ENCODE data around the gene TBCE. TPM values are rescaled to one million over a fixed set of nuclear protein-coding genes. Genes with fewer than 3 reads are reported as not detected.

Gene TBCE
- total RNA-seq, result 14.8 and 25.6 TPM in 2 replicates

GRCh38 chr1:235367000-235367908, at the start of gene TBCE:
TBCE (plus strand) TSS chr1:235367427; CDS start chr1:235380050, 12,623 bp downstream.

GRCh38 chr1:235327559-235328270, 39.5 kb upstream of the TBCE start, which contains the start of gene ARID4B:
ARID4B (minus strand) TSS chr1:235328179; CDS start chr1:235326919, 1,260 bp downstream.

GRCh38 chr1:235328271-235329138, 38.7 kb upstream of the TBCE start, which contains the start of gene GGPS1:
GGPS1 (plus strand) TSS chr1:235328570; CDS start chr1:235335265, 6,695 bp downstream.

Other genes with a start within 250 kb of the TBCE start
- gene TOMM20, start 238.6 kb upstream of the TBCE start, total RNA-seq, result 74.3 and 85.9 TPM in 2 replicates
- gene RBM34, start 206.2 kb upstream of the TBCE start, total RNA-seq, result 26.6 and 31.0 TPM in 2 replicates
- gene ARID4B, start 39.2 kb upstream of the TBCE start, total RNA-seq, result 6.8 and 10.1 TPM in 2 replicates
- gene GGPS1, start 38.9 kb upstream of the TBCE start, total RNA-seq, result 10.9 and 18.1 TPM in 2 replicates
- 23.6 and 25.7 TPM in 2 replicates for gene B3GALNT2, start 137.0 kb downstream of the TBCE start, total RNA-seq

Measured in mesangial cell (primary cell).